Mammary epithelial cell (primary cell): Measurements from ENCODE around the gene CEL.

Experiments used
- EZH2 ChIP-seq: IDR thresholded peaks from 2 replicates; pipeline ENCODE4 v1.6.1; 2012; ENCODE audit warnings: low read length, inconsistent platforms, borderline replicate concordance
- TF ChIP-seq, protein P1 (sequence below), 2 donors: IDR thresholded peaks in 1 of 2; conservative IDR thresholded peaks in 1 of 2; 2 replicates each; pipeline ENCODE4 v1.5.1; 2011 to 2012; ENCODE audit warnings: inconsistent platforms in 2 of 2, low read length in 2 of 2, mild to moderate bottlenecking in 2 of 2, control low read depth in 1 of 2, low read depth in 1 of 2; ENCODE audit not compliant: insufficient read depth in 1 of 2; ENCODE audit errors: extremely low read depth in 1 of 2

DNA sequence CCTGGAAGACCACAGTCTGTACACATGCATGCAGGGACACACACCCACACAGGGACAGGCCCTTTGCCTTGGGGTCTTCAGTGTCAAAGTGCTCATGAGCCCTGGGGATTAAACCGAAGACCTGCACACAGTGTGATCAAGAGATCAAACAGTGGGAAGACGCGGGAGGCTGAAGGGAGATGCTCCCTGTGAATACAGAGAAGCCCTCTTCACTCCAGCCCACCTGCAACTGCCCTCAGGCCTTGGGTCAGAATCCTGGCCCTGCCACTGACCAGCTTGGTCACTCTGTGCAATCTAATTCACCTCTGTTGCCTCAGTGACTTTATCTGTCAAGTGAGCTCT lies 56.4 kb downstream of the CEL start:
- TF ChIP-seq, protein P1, sequence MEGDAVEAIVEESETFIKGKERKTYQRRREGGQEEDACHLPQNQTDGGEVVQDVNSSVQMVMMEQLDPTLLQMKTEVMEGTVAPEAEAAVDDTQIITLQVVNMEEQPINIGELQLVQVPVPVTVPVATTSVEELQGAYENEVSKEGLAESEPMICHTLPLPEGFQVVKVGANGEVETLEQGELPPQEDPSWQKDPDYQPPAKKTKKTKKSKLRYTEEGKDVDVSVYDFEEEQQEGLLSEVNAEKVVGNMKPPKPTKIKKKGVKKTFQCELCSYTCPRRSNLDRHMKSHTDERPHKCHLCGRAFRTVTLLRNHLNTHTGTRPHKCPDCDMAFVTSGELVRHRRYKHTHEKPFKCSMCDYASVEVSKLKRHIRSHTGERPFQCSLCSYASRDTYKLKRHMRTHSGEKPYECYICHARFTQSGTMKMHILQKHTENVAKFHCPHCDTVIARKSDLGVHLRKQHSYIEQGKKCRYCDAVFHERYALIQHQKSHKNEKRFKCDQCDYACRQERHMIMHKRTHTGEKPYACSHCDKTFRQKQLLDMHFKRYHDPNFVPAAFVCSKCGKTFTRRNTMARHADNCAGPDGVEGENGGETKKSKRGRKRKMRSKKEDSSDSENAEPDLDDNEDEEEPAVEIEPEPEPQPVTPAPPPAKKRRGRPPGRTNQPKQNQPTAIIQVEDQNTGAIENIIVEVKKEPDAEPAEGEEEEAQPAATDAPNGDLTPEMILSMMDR (conservative IDR thresholded peaks at IDR 0.05 in 1 of 2, IDR thresholded peaks at IDR 0.05 in 1 of 2; ENCODE audit: extremely low read depth in 1 of 2, insufficient read depth in 1 of 2, low read depth in 1 of 2, low read length in 2 of 2): no peak
- TF ChIP-seq EZH2: no peak
